Measurements from ENCODE around the gene CBR4.

The CBR4 gene

DNA sequence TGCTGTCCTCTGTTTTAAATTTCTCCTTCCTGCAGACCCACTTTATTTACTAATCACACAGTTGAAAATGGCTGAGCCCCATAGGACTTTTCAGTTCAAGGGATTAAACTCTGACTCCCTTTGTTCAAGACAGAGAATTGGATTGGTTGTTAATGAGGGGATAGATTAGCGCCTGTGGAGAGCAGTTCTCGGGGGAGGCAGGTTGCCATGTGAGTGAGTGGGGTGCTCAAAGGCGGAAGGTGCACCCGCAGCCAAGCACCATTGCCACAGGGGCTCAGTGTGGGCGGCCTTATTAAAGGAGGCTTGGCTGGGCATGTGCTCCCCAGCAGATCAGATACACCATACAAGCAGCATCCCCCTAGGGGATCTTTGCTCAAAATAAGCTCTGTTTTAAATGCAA lies 7.9 kb upstream of the CBR4 start:
- H3K9me3 ChIP-seq: no peaks in the 10 kb centered on the region
- TF ChIP-seq, protein P1, sequence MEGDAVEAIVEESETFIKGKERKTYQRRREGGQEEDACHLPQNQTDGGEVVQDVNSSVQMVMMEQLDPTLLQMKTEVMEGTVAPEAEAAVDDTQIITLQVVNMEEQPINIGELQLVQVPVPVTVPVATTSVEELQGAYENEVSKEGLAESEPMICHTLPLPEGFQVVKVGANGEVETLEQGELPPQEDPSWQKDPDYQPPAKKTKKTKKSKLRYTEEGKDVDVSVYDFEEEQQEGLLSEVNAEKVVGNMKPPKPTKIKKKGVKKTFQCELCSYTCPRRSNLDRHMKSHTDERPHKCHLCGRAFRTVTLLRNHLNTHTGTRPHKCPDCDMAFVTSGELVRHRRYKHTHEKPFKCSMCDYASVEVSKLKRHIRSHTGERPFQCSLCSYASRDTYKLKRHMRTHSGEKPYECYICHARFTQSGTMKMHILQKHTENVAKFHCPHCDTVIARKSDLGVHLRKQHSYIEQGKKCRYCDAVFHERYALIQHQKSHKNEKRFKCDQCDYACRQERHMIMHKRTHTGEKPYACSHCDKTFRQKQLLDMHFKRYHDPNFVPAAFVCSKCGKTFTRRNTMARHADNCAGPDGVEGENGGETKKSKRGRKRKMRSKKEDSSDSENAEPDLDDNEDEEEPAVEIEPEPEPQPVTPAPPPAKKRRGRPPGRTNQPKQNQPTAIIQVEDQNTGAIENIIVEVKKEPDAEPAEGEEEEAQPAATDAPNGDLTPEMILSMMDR (IDR thresholded peaks at IDR 0.05): no peak
- H3K4me3 ChIP-seq (ENCODE audit: low read depth in 1 of 2, low read length in 1 of 2): no peak overlapping the region
- H3K36me3 ChIP-seq: no peaks in the 10 kb centered on the region
- H3K4me1 ChIP-seq (ENCODE audit: control insufficient read depth in 1 of 2, insufficient read depth in 1 of 2, low read depth in 1 of 2, low read length in 1 of 2): no peaks in the 10 kb centered on the region
- no peak overlapping the region for H3K27ac ChIP-seq
- H3K27me3 ChIP-seq: no peaks in the 10 kb centered on the region

DNA sequence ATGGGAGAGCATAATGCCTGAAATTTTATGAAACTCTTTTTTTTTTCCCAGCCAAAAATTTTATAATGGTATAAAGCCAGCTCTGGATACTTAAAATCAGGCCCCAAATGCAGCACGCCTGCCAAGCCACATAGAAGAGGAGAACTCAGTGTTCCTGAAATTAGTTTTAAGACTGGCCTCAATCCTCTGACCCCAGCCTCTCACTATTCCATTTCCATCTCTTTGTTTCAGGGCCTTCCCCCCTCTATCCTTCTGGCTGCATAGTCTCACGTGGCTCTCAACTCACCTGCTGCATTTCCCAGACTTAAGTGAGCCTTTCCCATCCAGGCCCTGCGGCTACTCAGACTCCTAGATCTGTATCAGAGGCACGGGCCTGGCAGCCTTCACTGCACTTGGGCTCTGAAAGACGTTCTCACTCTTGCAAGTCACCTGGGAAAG lies 5.2 kb upstream of the CBR4 start:
- H3K4me1 ChIP-seq (ENCODE audit: control insufficient read depth in 1 of 2, insufficient read depth in 1 of 2, low read depth in 1 of 2, low read length in 1 of 2): peaks cover 6% of the 10 kb centered on the region in 2 experiments
- no peaks in the 10 kb centered on the region for H3K27me3 ChIP-seq
- H3K36me3 ChIP-seq: no peaks in the 10 kb centered on the region
- no peak overlapping the region for H3K4me3 ChIP-seq (ENCODE audit: low read depth in 1 of 2, low read length in 1 of 2)
- no peak overlapping the region for H3K27ac ChIP-seq
- TF ChIP-seq, protein P1 (IDR thresholded peaks at IDR 0.05): no peak
- no peaks in the 10 kb centered on the region for H3K9me3 ChIP-seq

DNA sequence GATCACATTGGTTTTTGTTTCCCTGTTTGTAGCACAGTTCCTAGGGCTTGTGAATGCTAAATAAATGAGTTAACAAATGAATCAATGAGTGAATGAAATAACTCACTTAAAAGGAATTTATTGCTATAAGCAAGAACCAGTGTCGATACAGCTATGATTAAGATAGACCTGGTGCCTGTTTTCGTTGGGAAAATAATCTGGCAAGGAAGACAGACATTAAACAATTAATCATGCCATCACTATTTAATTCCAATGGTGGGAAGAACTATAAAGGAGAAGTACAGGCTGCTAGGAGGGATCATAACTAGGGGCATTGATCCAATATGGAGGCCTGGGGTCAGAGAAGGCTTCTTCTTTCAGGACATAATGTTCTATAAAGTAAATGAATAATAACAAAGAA lies 4.5 kb upstream of the CBR4 start:
- Histone ChIP-seq H3K27ac (no peak overlapping the region), H3K36me3 (no peaks in the 10 kb centered on the region), H3K27me3 (no peaks in the 10 kb centered on the region), H3K9me3 (no peaks in the 10 kb centered on the region), H3K4me3 (ENCODE audit: low read depth in 1 of 2, low read length in 1 of 2) (no peak overlapping the region), H3K4me1 (ENCODE audit: control insufficient read depth in 1 of 2, insufficient read depth in 1 of 2, low read depth in 1 of 2, low read length in 1 of 2) (peaks cover 6 to 8% of the 10 kb centered on the region in 2 experiments)
- TF ChIP-seq, protein P1 (IDR thresholded peaks at IDR 0.05): no peak

DNA sequence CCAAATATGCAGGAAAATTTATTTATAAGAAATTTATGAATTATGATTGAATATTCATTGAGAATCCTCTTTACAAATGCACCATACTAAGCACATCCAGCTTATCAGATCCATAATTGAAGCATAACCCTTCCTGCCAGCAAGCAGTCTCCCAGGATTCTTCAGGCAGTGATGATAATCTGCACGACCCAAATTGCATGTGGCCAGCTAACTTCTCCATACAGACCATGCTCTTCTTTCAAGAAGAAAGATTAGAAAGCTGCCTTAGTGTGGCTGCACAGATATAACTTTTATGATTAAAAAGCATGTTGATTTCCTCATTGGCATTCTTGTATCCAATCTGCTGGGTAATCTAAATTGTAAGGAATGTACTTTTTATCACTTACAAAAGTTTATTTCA lies 3.3 kb upstream of the CBR4 start:
- TF ChIP-seq, protein P1 (IDR thresholded peaks at IDR 0.05): no peak
- no peak overlapping the region for H3K27ac ChIP-seq
- H3K9me3 ChIP-seq: no peaks in the 10 kb centered on the region
- H3K27me3 ChIP-seq: no peaks in the 10 kb centered on the region
- H3K36me3 ChIP-seq: no peaks in the 10 kb centered on the region
- H3K4me1 ChIP-seq (ENCODE audit: control insufficient read depth in 1 of 2, insufficient read depth in 1 of 2, low read depth in 1 of 2, low read length in 1 of 2): peaks cover 17 to 20% of the 10 kb centered on the region in 2 experiments
- H3K4me3 ChIP-seq (ENCODE audit: low read depth in 1 of 2, low read length in 1 of 2): no peak overlapping the region

DNA sequence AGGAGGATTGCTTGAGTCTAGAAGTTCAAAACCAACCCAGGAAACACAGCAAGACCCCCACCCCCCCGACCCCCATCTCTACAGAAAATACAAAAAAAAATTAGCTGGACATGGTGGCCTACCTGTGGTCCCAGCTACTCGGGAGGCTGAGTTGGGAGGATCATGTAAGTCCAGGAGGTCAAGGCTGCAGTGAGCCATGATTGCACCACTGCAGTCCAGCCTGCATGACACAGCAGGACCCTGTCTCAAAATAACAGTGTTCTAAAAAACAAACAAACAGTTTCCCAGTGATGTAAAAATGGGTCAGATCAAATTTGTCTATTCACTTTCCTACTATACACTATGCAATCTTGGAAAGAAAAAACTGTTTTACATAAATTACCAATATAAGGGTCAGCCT lies 2.0 kb upstream of the CBR4 start:
- Histone ChIP-seq H3K4me3 (ENCODE audit: low read depth in 1 of 2, low read length in 1 of 2) (no peak overlapping the region), H3K4me1 (ENCODE audit: control insufficient read depth in 1 of 2, insufficient read depth in 1 of 2, low read depth in 1 of 2, low read length in 1 of 2) (peaks cover 18 to 26% of the 10 kb centered on the region in 2 experiments), H3K36me3 (no peaks in the 10 kb centered on the region), H3K9me3 (no peaks in the 10 kb centered on the region), H3K27me3 (no peaks in the 10 kb centered on the region), H3K27ac (no peak overlapping the region)
- TF ChIP-seq, protein P1 (IDR thresholded peaks at IDR 0.05): no peak
